Measurements from ENCODE around the gene MICU1. TPM values are rescaled to one million over a fixed set of nuclear protein-coding genes. Genes with fewer than 3 reads are reported as not detected.
"Not testable (repeated sequence)": the region's sequence is repeated elsewhere in the genome, so short reads cannot be mapped to it uniquely, and the experiment has no call there.

MICU1 gene
- total RNA-seq, 1 experiment from 2014 or later = 40.3 TPM

GRCh38 chr10:72328045-72328828 lies 297.6 kb downstream of the MICU1 start:
- peak overlapping the region; percentile 84 for H3K9ac ChIP-seq (ENCODE audit: low read length)
- H3K27ac ChIP-seq (ENCODE audit: low read length) = peak overlapping the region; percentile 98

GRCh38 chr10:72326665-72327603 lies 298.9 kb downstream of the MICU1 start:
- not testable (repeated sequence) for H4K20me1 ChIP-seq (ENCODE audit: insufficient read depth, low read depth, low read length); H3K4me2 ChIP-seq (ENCODE audit: low read depth, low read length, poor library complexity, severe bottlenecking); H3K9me3 ChIP-seq (ENCODE audit: low read length); H3K4me3 ChIP-seq (ENCODE audit: low read length); H3K27me3 ChIP-seq (ENCODE audit: low read length); H2AFZ ChIP-seq (ENCODE audit: low read length); H3K36me3 ChIP-seq (ENCODE audit: insufficient read depth, low read length); DNase-seq; H3K9me2 ChIP-seq (replicated peaks; ENCODE audit: insufficient read depth, low read length); H3K79me2 ChIP-seq (ENCODE audit: low read length)
- H3K27ac ChIP-seq (ENCODE audit: low read length) = peak overlapping the region; percentile 98; the same call in 1 of the 2 replicates
- peaks cover 77% of the 10 kb centered on the region for H3K4me1 ChIP-seq (ENCODE audit: low read length)
- H3K9ac ChIP-seq (ENCODE audit: low read length) = 0 out of 2 replicates have a peak overlapping the region, but pooled peaks have one; percentile 9

More at GRCh38 chr10:72328045-72328828, 297.6 kb downstream of the MICU1 start:
- Histone ChIP-seq H3K4me3 (ENCODE audit: low read length) (peak overlapping the region; percentile 61), H3K27me3 (ENCODE audit: low read length) (no peaks in the 10 kb centered on the region), H3K9me2 (replicated peaks; ENCODE audit: insufficient read depth, low read length) (no peaks in the 10 kb centered on the region), H4K20me1 (ENCODE audit: insufficient read depth, low read depth, low read length) (no peaks in the 10 kb centered on the region), H3K9me3 (ENCODE audit: low read length) (no peaks in the 10 kb centered on the region), H3K36me3 (ENCODE audit: insufficient read depth, low read length) (no peaks in the 10 kb centered on the region), H3K79me2 (ENCODE audit: low read length) (no peaks in the 10 kb centered on the region), H3K4me1 (ENCODE audit: low read length) (peaks cover 75% of the 10 kb centered on the region), H2AFZ (ENCODE audit: low read length) (no peak overlapping the region), H3K4me2 (ENCODE audit: low read depth, low read length, poor library complexity, severe bottlenecking) (peak overlapping the region; percentile 71)
- peak; percentile 78 for DNase-seq

- not testable (repeated sequence) for H3K9me3 ChIP-seq (ENCODE audit: low read length); H3K9me2 ChIP-seq (replicated peaks; ENCODE audit: insufficient read depth, low read length); H4K20me1 ChIP-seq (ENCODE audit: insufficient read depth, low read depth, low read length); H3K27me3 ChIP-seq (ENCODE audit: low read length); H3K36me3 ChIP-seq (ENCODE audit: insufficient read depth, low read length); H3K9ac ChIP-seq (ENCODE audit: low read length); H2AFZ ChIP-seq (ENCODE audit: low read length); DNase-seq; H3K4me2 ChIP-seq (ENCODE audit: low read depth, low read length, poor library complexity, severe bottlenecking); H3K4me3 ChIP-seq (ENCODE audit: low read length); H3K79me2 ChIP-seq (ENCODE audit: low read length)
- Histone ChIP-seq H3K27ac (ENCODE audit: low read length) (peak overlapping the region; percentile 100), H3K4me1 (ENCODE audit: low read length) (peaks cover 77% of the 10 kb centered on the region)
These were observed 300.4 kb downstream of the MICU1 start for GRCh38 chr10:72325243-72326175.

DNA sequence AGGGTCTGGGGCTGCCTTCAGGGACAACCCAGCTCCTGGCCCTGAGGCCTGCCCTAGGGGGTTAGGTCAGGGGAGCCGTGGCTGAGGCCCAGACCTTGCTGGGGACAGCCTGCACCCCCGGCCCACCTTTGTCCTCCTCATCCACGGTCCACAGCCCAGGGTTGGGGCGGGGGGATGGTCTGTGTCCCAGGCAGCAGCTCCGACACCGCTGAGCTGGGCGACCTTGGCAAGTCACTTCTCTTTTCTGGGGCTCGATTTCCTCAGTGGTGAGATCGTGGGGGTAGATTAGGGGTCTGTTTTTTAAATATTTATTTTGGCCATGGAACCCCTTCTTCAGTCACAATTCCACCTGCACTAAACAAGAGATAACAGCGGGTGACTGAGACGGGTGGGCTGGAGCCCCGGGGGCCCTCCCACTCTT lies 302.1 kb downstream of the MICU1 start:
- Histone ChIP-seq H3K27me3 (ENCODE audit: low read length) (no peaks in the 10 kb centered on the region), H3K27ac (ENCODE audit: low read length) (peak overlapping the region; percentile 100), H3K4me3 (ENCODE audit: low read length) (peak overlapping the region; percentile 41; the same call in 1 of the 2 replicates), H4K20me1 (ENCODE audit: insufficient read depth, low read depth, low read length) (no peaks in the 10 kb centered on the region), H3K36me3 (ENCODE audit: insufficient read depth, low read length) (no peaks in the 10 kb centered on the region), H3K4me1 (ENCODE audit: low read length) (peaks cover 76% of the 10 kb centered on the region), H3K9me2 (replicated peaks; ENCODE audit: insufficient read depth, low read length) (no peaks in the 10 kb centered on the region), H3K9me3 (ENCODE audit: low read length) (no peaks in the 10 kb centered on the region), H3K79me2 (ENCODE audit: low read length) (no peaks in the 10 kb centered on the region), H3K9ac (ENCODE audit: low read length) (peak overlapping the region; percentile 87), H2AFZ (ENCODE audit: low read length) (no peak overlapping the region), H3K4me2 (ENCODE audit: low read depth, low read length, poor library complexity, severe bottlenecking) (peak overlapping the region; percentile 89)
- DNase-seq = peak; percentile 78

- Histone ChIP-seq H3K79me2 (ENCODE audit: low read length) (no peaks in the 10 kb centered on the region), H3K27me3 (ENCODE audit: low read length) (no peaks in the 10 kb centered on the region), H3K4me1 (ENCODE audit: low read length) (peaks cover 76% of the 10 kb centered on the region), H3K4me3 (ENCODE audit: low read length) (peak overlapping the region; percentile 41; the same call in 1 of the 2 replicates), H3K9me2 (replicated peaks; ENCODE audit: insufficient read depth, low read length) (no peaks in the 10 kb centered on the region), H3K36me3 (ENCODE audit: insufficient read depth, low read length) (no peaks in the 10 kb centered on the region), H3K9me3 (ENCODE audit: low read length) (no peaks in the 10 kb centered on the region), H3K4me2 (ENCODE audit: low read depth, low read length, poor library complexity, severe bottlenecking) (peak overlapping the region; percentile 89), H3K27ac (ENCODE audit: low read length) (peak overlapping the region; percentile 100), H4K20me1 (ENCODE audit: insufficient read depth, low read depth, low read length) (no peaks in the 10 kb centered on the region), H2AFZ (ENCODE audit: low read length) (no peak overlapping the region), H3K9ac (ENCODE audit: low read length) (peak overlapping the region; percentile 87)
- DNase-seq = peak; percentile 46
These were observed 302.6 kb downstream of the MICU1 start for GRCh38 chr10:72323108-72323749.

DNA sequence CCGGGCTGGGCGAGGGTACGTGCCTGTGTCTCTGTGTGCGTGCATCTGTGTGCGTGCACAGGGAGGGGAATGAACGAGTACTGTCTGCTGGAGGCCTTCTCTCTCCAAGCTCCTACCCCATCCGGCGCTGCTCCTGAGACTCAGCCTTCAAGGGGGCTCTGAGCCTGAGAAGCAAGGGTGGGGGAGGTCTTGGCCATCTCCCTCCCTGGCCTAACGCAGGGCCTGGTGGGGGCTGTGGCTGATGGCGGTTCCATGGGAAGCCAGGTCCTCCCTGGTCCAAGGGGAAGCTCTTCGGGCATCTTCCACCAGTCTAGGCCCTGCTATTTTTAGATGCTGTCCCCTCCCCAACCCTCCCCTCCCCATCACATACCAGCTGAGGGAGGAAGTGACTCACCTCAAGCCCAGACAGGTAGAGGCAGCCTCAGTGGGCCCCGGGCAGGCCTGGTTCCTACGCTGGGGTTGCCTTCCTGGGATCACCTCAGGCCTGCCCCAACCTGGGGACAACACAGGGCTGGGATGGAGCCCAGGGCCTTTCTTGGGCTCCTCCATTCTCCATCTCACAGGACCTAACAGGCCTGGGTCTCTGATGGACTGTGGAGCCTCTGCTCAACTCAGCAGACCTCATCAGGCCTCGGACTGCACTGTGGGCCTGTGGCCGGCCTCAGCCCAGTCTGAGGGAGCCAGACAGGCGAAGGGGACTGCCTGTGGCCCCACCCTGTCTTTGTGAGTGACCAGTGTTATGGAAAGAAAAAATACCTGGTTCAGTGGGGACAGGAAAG lies 303.4 kb downstream of the MICU1 start:
- Histone ChIP-seq H3K36me3 (ENCODE audit: insufficient read depth, low read length) (no peaks in the 10 kb centered on the region), H3K4me2 (ENCODE audit: low read depth, low read length, poor library complexity, severe bottlenecking) (peak overlapping the region; percentile 89), H4K20me1 (ENCODE audit: insufficient read depth, low read depth, low read length) (no peaks in the 10 kb centered on the region), H3K9ac (ENCODE audit: low read length) (peak overlapping the region; percentile 87), H3K4me1 (ENCODE audit: low read length) (peaks cover 71% of the 10 kb centered on the region), H3K27ac (ENCODE audit: low read length) (peak overlapping the region; percentile 100), H3K9me3 (ENCODE audit: low read length) (no peaks in the 10 kb centered on the region), H3K4me3 (ENCODE audit: low read length) (no peak overlapping the region), H3K9me2 (replicated peaks; ENCODE audit: insufficient read depth, low read length) (no peaks in the 10 kb centered on the region), H3K27me3 (ENCODE audit: low read length) (no peaks in the 10 kb centered on the region), H2AFZ (ENCODE audit: low read length) (no peak overlapping the region), H3K79me2 (ENCODE audit: low read length) (no peaks in the 10 kb centered on the region)
- peak; percentile 55 for DNase-seq

GRCh38 chr10:72322030-72322279 lies 303.9 kb downstream of the MICU1 start:
- no peaks in the 10 kb centered on the region for H3K9me2 ChIP-seq (replicated peaks; ENCODE audit: insufficient read depth, low read length)
- H3K4me3 ChIP-seq (ENCODE audit: low read length) = 0 out of 2 replicates have a peak overlapping the region, but pooled peaks have one; percentile 56
- no peaks in the 10 kb centered on the region for H3K36me3 ChIP-seq (ENCODE audit: insufficient read depth, low read length)
- no peak overlapping the region for H2AFZ ChIP-seq (ENCODE audit: low read length)
- H3K27ac ChIP-seq (ENCODE audit: low read length) = peak overlapping the region; percentile 100
- no peaks in the 10 kb centered on the region for H3K79me2 ChIP-seq (ENCODE audit: low read length)
- H4K20me1 ChIP-seq (ENCODE audit: insufficient read depth, low read depth, low read length) = no peaks in the 10 kb centered on the region
- H3K4me1 ChIP-seq (ENCODE audit: low read length) = peaks cover 75% of the 10 kb centered on the region
- peak overlapping the region; percentile 87 for H3K9ac ChIP-seq (ENCODE audit: low read length)
- H3K27me3 ChIP-seq (ENCODE audit: low read length) = no peaks in the 10 kb centered on the region
- no peaks in the 10 kb centered on the region for H3K9me3 ChIP-seq (ENCODE audit: low read length)
- no peak for DNase-seq
- H3K4me2 ChIP-seq (ENCODE audit: low read depth, low read length, poor library complexity, severe bottlenecking) = peak overlapping the region; percentile 89

Data from Karpas-422 (cell line).